Measurements from ENCODE around the gene ANKRD2. TPM values are rescaled to one million over a fixed set of nuclear protein-coding genes. Genes with fewer than 3 reads are reported as not detected.
A peak's percentile ranks its signal among the peaks of the same experiment; 100 is the strongest.
"Not testable (repeated sequence)": the region's sequence is repeated elsewhere in the genome, so short reads cannot be mapped to it uniquely, and the experiment has no call there.

ANKRD2 gene
- total RNA-seq, 1 donor from 2014 or later = not detected

DNA sequence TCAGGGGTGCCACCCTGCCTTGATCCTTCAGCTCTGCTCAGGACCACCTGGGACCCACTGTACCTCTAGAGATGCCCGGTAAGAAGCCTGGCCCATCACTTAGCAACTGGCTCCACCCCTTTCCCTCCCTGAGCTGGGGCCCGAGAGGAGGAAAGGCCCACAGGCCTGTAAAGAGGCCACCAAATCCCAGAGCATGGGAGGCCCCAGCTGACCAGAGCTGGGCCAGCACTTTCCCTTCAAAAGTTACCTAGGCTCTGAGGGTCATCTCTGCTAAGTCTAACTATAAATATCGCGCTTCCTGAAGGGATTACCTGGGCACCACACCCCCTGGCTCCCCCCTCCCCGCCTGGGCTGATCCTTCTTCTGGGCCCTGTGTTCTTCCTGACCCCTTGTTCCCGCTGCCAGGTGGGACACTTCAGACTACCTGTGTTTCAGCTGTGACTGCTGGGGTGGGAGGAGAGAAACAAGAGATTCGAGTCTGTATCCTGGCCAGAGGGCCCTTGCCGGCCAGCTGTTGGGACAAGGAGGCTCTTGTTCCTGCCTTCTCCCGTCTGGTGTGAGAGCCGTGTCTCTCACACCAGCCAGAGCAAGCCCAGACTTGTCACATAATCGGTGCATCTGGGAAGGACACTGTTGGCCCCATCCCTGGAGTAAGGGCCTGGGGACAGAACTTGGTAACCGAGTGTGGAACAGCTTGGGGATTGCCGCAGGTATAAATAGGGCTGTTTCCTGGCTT lies 22.8 kb upstream of the ANKRD2 start:
- peaks cover 46% of the 10 kb centered on the region for H3K4me1 Mint-ChIP-seq
- no peaks in the 10 kb centered on the region for H3K36me3 Mint-ChIP-seq (ENCODE audit: low read depth)
- H3K9me3 Mint-ChIP-seq = no peaks in the 10 kb centered on the region
- H3K4me3 Mint-ChIP-seq = peak overlapping the region; percentile 56
- H3K27ac Mint-ChIP-seq (ENCODE audit: unreplicated experiment) = peak overlapping the region; percentile 95
- no peak for DNase-seq (ENCODE audit: low read depth, low spot score)
- TF ChIP-seq, protein P1, sequence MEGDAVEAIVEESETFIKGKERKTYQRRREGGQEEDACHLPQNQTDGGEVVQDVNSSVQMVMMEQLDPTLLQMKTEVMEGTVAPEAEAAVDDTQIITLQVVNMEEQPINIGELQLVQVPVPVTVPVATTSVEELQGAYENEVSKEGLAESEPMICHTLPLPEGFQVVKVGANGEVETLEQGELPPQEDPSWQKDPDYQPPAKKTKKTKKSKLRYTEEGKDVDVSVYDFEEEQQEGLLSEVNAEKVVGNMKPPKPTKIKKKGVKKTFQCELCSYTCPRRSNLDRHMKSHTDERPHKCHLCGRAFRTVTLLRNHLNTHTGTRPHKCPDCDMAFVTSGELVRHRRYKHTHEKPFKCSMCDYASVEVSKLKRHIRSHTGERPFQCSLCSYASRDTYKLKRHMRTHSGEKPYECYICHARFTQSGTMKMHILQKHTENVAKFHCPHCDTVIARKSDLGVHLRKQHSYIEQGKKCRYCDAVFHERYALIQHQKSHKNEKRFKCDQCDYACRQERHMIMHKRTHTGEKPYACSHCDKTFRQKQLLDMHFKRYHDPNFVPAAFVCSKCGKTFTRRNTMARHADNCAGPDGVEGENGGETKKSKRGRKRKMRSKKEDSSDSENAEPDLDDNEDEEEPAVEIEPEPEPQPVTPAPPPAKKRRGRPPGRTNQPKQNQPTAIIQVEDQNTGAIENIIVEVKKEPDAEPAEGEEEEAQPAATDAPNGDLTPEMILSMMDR (conservative IDR thresholded peaks at IDR 0.05) = no peak
- H3K27me3 Mint-ChIP-seq (ENCODE audit: low read depth) = no peaks in the 10 kb centered on the region

DNA sequence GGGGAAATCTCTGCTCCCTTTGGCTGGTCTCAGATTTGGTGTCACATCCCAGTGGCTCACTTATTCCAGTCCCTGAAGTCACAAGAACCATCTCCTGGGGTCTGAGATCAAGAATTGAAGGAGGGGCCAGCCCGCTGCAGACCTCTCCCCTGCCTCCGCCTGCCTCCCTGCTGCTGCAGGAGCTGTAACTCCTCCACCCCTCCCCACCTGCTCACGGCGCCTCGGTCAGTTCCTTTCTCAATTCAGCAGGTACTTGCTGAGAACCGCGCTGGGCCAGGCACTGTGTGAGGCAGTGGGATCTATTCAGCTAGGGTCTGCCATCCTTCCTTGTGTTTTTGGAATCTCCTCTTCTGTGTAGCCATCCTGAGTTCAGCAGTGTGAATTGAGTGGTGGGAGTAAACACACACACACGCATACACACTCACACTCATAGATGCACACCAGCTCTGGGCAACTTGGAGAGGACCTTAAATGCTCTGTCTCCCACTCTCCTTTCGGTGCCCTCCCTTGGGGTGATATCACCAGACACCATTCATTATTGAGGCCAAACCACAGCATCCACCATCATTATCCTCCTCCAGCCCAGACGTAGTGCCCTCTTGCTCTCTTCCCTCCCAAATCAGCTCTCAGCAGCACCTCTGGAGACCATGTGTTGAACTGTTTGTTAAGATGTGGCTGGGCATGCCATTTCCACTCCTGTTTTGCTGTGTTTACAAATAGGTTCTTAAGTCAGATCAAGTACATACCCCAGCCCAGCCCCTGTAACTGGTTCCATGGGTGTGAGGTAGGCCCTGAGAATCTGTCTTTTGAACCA lies 22.0 kb upstream of the ANKRD2 start:
- TF ChIP-seq, protein P1 (conservative IDR thresholded peaks at IDR 0.05) = no peak
- Mint-ChIP-seq H3K4me1 (peaks cover 46% of the 10 kb centered on the region), H3K27ac (ENCODE audit: unreplicated experiment) (peak overlapping the region; percentile 79), H3K4me3 (no peak overlapping the region), H3K27me3 (ENCODE audit: low read depth) (no peaks in the 10 kb centered on the region), H3K36me3 (ENCODE audit: low read depth) (peaks cover 2% of the 10 kb centered on the region), H3K9me3 (peaks cover 3% of the 10 kb centered on the region)
- DNase-seq (ENCODE audit: low read depth, low spot score) = no peak

GRCh38 chr10:97551271-97551670 lies 21.3 kb upstream of the ANKRD2 start:
- TF ChIP-seq, protein P1 (conservative IDR thresholded peaks at IDR 0.05) = no peak
- peaks cover 46% of the 10 kb centered on the region for H3K4me1 Mint-ChIP-seq
- no peaks in the 10 kb centered on the region for H3K27me3 Mint-ChIP-seq (ENCODE audit: low read depth)
- no peak for DNase-seq (ENCODE audit: low read depth, low spot score)
- H3K4me3 Mint-ChIP-seq = no peak overlapping the region
- H3K9me3 Mint-ChIP-seq = peaks cover 5% of the 10 kb centered on the region
- no peak overlapping the region for H3K27ac Mint-ChIP-seq (ENCODE audit: unreplicated experiment)
- H3K36me3 Mint-ChIP-seq (ENCODE audit: low read depth) = peaks cover 6% of the 10 kb centered on the region

GRCh38 chr10:97553575-97554031 lies 19.0 kb upstream of the ANKRD2 start:
- H3K36me3 Mint-ChIP-seq (ENCODE audit: low read depth) = peaks cover 6% of the 10 kb centered on the region
- no peaks in the 10 kb centered on the region for H3K27me3 Mint-ChIP-seq (ENCODE audit: low read depth)
- H3K27ac Mint-ChIP-seq (ENCODE audit: unreplicated experiment) = no peak overlapping the region
- peaks cover 29% of the 10 kb centered on the region for H3K4me1 Mint-ChIP-seq
- DNase-seq (ENCODE audit: low read depth, low spot score) = peak; percentile 56
- TF ChIP-seq, protein P1 (conservative IDR thresholded peaks at IDR 0.05) = peak; percentile 84
- peaks cover 5% of the 10 kb centered on the region for H3K9me3 Mint-ChIP-seq
- no peak overlapping the region for H3K4me3 Mint-ChIP-seq

DNA sequence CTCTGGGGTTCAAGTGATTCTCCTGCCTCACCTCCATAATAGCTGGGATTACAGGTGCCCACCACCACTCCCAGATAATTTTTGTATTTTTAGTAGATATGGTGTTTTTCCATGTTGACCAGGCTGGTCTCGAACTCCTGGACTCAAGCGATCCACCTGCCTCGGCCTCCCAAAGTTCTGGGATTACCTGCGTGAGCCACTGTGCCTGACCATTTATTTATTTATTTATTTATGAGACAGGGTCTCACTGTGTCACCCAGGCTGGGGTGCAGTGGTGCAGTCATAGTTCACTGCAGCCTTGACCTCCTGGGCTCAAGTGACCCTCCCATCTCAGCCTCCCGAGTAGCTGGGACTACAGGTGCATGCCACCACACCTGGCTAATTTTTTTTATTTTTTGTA lies 18.2 kb upstream of the ANKRD2 start:
- not testable (repeated sequence) for H3K27me3 Mint-ChIP-seq (ENCODE audit: low read depth); H3K4me3 Mint-ChIP-seq; H3K27ac Mint-ChIP-seq (ENCODE audit: unreplicated experiment); H3K9me3 Mint-ChIP-seq; DNase-seq (ENCODE audit: low read depth, low spot score); H3K36me3 Mint-ChIP-seq (ENCODE audit: low read depth)
- H3K4me1 Mint-ChIP-seq = peaks cover 24% of the 10 kb centered on the region

- DNase-seq (ENCODE audit: low read depth, low spot score); H3K27me3 Mint-ChIP-seq (ENCODE audit: low read depth); H3K9me3 Mint-ChIP-seq; H3K4me3 Mint-ChIP-seq; H3K36me3 Mint-ChIP-seq (ENCODE audit: low read depth); H3K27ac Mint-ChIP-seq (ENCODE audit: unreplicated experiment): not testable (repeated sequence)
- H3K4me1 Mint-ChIP-seq = peaks cover 12% of the 10 kb centered on the region
Measured at GRCh38 chr10:97555541-97555940, 17.0 kb upstream of the ANKRD2 start.

- H3K27ac Mint-ChIP-seq (ENCODE audit: unreplicated experiment); H3K4me1 Mint-ChIP-seq; H3K4me3 Mint-ChIP-seq; H3K9me3 Mint-ChIP-seq; H3K36me3 Mint-ChIP-seq (ENCODE audit: low read depth); DNase-seq (ENCODE audit: low read depth, low spot score); H3K27me3 Mint-ChIP-seq (ENCODE audit: low read depth): not testable (repeated sequence)
Measured at GRCh38 chr10:97560731-97561381, 11.7 kb upstream of the ANKRD2 start.

DNA sequence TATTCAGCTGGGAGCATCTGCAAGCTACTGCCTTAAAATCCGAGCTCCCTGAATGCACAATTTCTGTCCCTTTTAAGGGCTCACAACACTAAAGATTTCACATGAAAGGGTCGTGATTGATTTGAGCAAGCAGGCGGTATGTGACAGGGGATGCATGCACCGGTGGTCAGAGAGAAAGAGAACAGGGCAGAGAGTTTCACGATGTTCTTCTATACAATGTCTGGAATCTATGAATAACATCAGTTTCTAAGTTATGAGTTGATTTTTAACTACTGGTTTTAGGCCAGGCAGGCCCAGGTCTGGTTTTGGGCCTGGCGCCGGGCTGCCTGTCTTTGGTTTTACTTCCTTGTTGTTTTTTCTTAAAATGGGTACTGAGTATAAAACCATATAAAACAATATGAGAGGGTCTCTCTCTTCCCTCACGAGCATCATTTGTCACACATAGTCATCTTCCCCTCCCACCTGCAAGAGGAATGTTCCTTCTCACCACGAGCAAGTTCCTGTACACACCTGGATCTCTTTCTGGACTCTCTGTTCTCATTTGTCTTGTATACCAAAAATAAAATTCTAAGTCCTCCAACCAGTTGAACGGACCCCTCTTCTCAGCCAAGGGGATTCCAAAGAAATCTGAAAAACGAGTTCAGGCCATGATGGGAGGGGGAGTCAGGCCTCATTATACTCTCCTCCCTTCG lies 11.0 kb upstream of the ANKRD2 start:
- not testable (repeated sequence) for H3K36me3 Mint-ChIP-seq (ENCODE audit: low read depth); H3K4me3 Mint-ChIP-seq; H3K4me1 Mint-ChIP-seq; DNase-seq (ENCODE audit: low read depth, low spot score); H3K9me3 Mint-ChIP-seq; H3K27me3 Mint-ChIP-seq (ENCODE audit: low read depth)
- H3K27ac Mint-ChIP-seq (ENCODE audit: unreplicated experiment) = peak overlapping the region; percentile 36

DNA sequence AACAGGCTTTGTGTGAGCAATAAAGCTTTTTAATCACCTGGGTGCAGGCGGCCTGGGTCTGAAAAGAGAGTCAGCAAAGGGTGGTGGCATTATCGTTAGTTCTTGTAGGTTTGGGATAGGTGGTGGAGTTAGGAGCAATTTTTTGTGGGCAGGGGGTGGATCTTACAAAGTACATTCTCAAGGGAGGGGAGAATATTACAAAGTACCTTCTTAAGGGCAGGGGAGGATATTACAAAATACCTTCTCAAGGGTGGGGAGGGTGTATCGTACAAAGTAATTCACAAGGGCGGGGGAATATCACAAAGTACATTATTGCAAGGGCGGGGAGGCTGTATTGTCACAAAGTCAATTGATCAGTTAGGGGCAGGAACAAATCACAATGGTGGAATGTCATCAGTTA lies 10.2 kb upstream of the ANKRD2 start:
- H3K27ac Mint-ChIP-seq (ENCODE audit: unreplicated experiment); H3K9me3 Mint-ChIP-seq; DNase-seq (ENCODE audit: low read depth, low spot score); H3K4me1 Mint-ChIP-seq; H3K27me3 Mint-ChIP-seq (ENCODE audit: low read depth); H3K36me3 Mint-ChIP-seq (ENCODE audit: low read depth); H3K4me3 Mint-ChIP-seq: not testable (repeated sequence)
